HepG2 (cell line): ENCODE data around the gene GRK5. TPM values are rescaled to one million over a fixed set of nuclear protein-coding genes. Genes with fewer than 3 reads are reported as not detected.

Experiments used
- ARID4A ChIP-seq: sonication (generic); formaldehyde crosslinking; IDR thresholded peaks from 2 replicates; pipeline ENCODE4 v1.5.0; 2020; ENCODE audit warnings: mild to moderate bottlenecking, missing genetic modification reagents, borderline replicate concordance
- ETS1 ChIP-seq: sonication (generic); formaldehyde crosslinking; IDR thresholded peaks from 2 replicates; pipeline ENCODE4 v1.4.0; 2020; ENCODE audit warnings: missing genetic modification reagents
- FOXA1 ChIP-seq, 2 experiments: fragments of 450-650 bp in 1 of 2; sonication (generic) in 1 of 2; formaldehyde crosslinking in 1 of 2; IDR thresholded peaks; 2 replicates each; pipeline versions ENCODE4 v1.4.0 to v1.6.1; 2016 to 2020; ENCODE audit warnings: missing genetic modification reagents in 1 of 2
- GATAD1 ChIP-seq: IDR thresholded peaks from 2 replicates; pipeline ENCODE4 v1.6.1; 2016; ENCODE audit warnings: missing genetic modification reagents, missing compliant biosample characterization
- GPBP1L1 ChIP-seq: sonication (generic); formaldehyde crosslinking; IDR thresholded peaks from 2 replicates; pipeline ENCODE4 v1.5.0; 2020; ENCODE audit warnings: mild to moderate bottlenecking, missing genetic modification reagents
- HNF4A ChIP-seq: sonication (generic); formaldehyde crosslinking; IDR thresholded peaks from 2 replicates; pipeline ENCODE4 v1.4.0; 2020; ENCODE audit warnings: missing genetic modification reagents
- KAT2B ChIP-seq: fragments of 150-350 bp; IDR thresholded peaks from 2 replicates; pipeline ENCODE4 v1.6.1; 2014; ENCODE audit warnings: low read depth, low read length, borderline replicate concordance
- MIER3 ChIP-seq: IDR thresholded peaks from 2 replicates; pipeline ENCODE4 v1.6.1; 2016; ENCODE audit warnings: missing compliant biosample characterization, borderline replicate concordance
- PTBP1 ChIP-seq: fragments of 200-400 bp; formaldehyde crosslinking; IDR thresholded peaks from 2 replicates; pipeline ENCODE4 v1.6.1; 2018; ENCODE audit warnings: low read length, low read depth; ENCODE audit not compliant: poor library complexity, severe bottlenecking
- SAP130 ChIP-seq: IDR thresholded peaks from 2 replicates; pipeline ENCODE4 v1.6.1; 2016; ENCODE audit warnings: low read depth
- TBL1XR1 ChIP-seq: fragments of 150-350 bp; IDR thresholded peaks from 2 replicates; pipeline ENCODE4 v1.6.1; 2014; ENCODE audit warnings: borderline replicate concordance, low read length; ENCODE audit not compliant: partially characterized antibody
- TFDP1 ChIP-seq: IDR thresholded peaks from 2 replicates; pipeline ENCODE4 v1.6.1; 2016; ENCODE audit warnings: missing compliant biosample characterization, missing genetic modification reagents, borderline replicate concordance
- TGIF2 ChIP-seq: IDR thresholded peaks from 2 replicates; pipeline ENCODE4 v1.6.1; 2016; ENCODE audit warnings: control low read depth, missing compliant biosample characterization
- TRIM24 ChIP-seq: sonication (generic); formaldehyde crosslinking; IDR thresholded peaks from 2 replicates; pipeline ENCODE4 v1.8.0; 2022; ENCODE audit warnings: mild to moderate bottlenecking, missing genetic modification reagents
- ZBTB1 ChIP-seq: sonication (generic); formaldehyde crosslinking; IDR thresholded peaks from 2 replicates; pipeline ENCODE4 v1.4.0; 2020; ENCODE audit warnings: missing genetic modification reagents, borderline replicate concordance
- ZNF251 ChIP-seq: sonication (generic); formaldehyde crosslinking; IDR thresholded peaks from 2 replicates; pipeline ENCODE4 v1.9.0; 2021; ENCODE audit warnings: mild to moderate bottlenecking, missing genetic modification reagents
- polyA plus RNA-seq, 8 experiments: library from polyadenylated mRNA; depleted of rRNA in 3 of 8; stranded (reverse) in 7 of 8; unstranded in 1 of 8; fragments of >200 nt; fragmentation: Illumina TruSeq in 4 of 8; extraction: Trizol in 4 of 8; gene quantifications; 2 replicates each; pipeline versions ENCODE4 v1.2.1 to v1.2.3, GENCODE V29; 2011 to 2016; ENCODE audit warnings: low read depth in 4 of 8, missing spikeins in 1 of 8, mixed read lengths in 1 of 8; ENCODE audit not compliant: insufficient read depth in 1 of 8
- total RNA-seq, 5 experiments: library from RNA; depleted of rRNA; stranded (reverse); fragments of >200 nt; fragmentation: Illumina TruSeq; extraction: Trizol; gene quantifications; 2 replicates each; pipeline ENCODE4 v1.2.3, GENCODE V29; 2016; ENCODE audit warnings: low read depth in 1 of 5
- TF ChIP-seq, protein P1 (sequence below): sonication (generic); formaldehyde crosslinking; IDR thresholded peaks from 2 replicates; pipeline ENCODE4 v1.4.0; 2020; ENCODE audit warnings: missing genetic modification reagents

GRK5 gene
- total and polyA plus RNA-seq, 2 of the 13 experiments (the other 11 are each of a cell fraction or from before 2014, with no cell fraction given) = 10.4 to 12.6 TPM

DNA sequence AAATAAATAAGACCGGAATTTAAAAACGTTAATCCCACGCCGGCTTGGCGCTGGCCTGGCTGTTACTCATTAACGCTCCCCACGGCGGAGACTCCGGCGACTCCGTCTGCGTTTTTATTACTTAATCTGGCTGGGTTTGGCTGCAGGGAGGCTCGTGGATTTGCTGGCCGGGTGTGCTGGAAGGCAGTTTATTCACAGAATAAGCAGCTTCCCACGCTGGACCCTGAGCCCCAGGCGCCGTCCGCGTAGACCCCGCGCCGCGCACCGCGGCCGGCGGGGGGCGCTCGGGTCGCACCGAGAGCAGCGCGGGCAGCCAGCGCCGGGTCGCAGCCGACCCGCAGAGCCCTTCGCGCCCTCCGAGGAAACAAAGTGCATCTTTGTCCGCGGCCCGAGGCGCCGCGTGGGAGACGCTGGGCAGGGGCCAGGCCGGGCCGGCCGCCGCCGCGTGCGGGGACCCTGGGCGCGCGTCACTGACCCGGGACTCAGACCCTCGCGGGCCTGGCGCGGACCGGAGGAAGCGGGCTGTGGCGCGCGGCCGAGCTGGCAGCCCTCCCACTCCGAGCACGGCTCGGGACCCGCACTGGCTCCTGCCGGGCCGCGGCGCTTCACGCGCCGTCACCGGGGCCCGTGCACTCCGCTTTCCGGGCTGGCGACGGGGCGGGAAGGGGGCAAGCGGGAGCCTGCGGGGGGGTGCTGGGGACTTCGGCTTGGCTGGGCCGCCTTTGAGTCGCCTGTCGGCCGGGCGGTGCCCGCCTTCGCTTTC is 587 bp upstream of the GRK5 start (continued):
- no peak for TF ChIP-seq TFDP1 (CRISPR knock-in tag)
- no peak for TF ChIP-seq ARID4A (CRISPR knock-in tag)
- TF ChIP-seq KAT2B = no peak
- TF ChIP-seq HNF4A (CRISPR knock-in tag) = no peak; the same call in 1 of the 2 replicates
- 0 out of 2 replicates have a peak, but pooled peaks have one; percentile 18 for TF ChIP-seq TGIF2 (CRISPR knock-in tag)
- TF ChIP-seq FOXA1 (IDR thresholded peaks at IDR 0.05) = no peak
- 0 out of 2 replicates have a peak, but pooled peaks have one; percentile 11 for TF ChIP-seq FOXA1 (CRISPR knock-in tag; IDR thresholded peaks at IDR 0.05)
- no peak for TF ChIP-seq ZNF251 (CRISPR knock-in tag)
- TF ChIP-seq GPBP1L1 (CRISPR knock-in tag) = no peak
- TF ChIP-seq ZBTB1 (CRISPR knock-in tag) = no peak
- TF ChIP-seq TRIM24 (CRISPR knock-in tag) = no peak
- TF ChIP-seq PTBP1 = no peak
- no peak for TF ChIP-seq ETS1 (CRISPR knock-in tag)
- no peak for TF ChIP-seq TBL1XR1
- no peak for TF ChIP-seq MIER3
- TF ChIP-seq, protein P1, sequence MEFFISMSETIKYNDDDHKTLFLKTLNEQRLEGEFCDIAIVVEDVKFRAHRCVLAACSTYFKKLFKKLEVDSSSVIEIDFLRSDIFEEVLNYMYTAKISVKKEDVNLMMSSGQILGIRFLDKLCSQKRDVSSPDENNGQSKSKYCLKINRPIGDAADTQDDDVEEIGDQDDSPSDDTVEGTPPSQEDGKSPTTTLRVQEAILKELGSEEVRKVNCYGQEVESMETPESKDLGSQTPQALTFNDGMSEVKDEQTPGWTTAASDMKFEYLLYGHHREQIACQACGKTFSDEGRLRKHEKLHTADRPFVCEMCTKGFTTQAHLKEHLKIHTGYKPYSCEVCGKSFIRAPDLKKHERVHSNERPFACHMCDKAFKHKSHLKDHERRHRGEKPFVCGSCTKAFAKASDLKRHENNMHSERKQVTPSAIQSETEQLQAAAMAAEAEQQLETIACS = no peak
- no peak for TF ChIP-seq GATAD1
- peak; percentile 14 for TF ChIP-seq SAP130
